ENCODE data around the gene GSG1. TPM values are rescaled to one million over a fixed set of nuclear protein-coding genes. Genes with fewer than 3 reads are reported as not detected.

The GSG1 gene
- total RNA-seq, 2 donors from 2014 or later, result not detected

GRCh38 chr12:13075786-13076570 lies 27.5 kb downstream of the GSG1 start:
- no peaks in the 10 kb centered on the region for H3K4me1 ChIP-seq
- no peak overlapping the region for H3K9ac ChIP-seq (ENCODE audit: low read depth in 2 of 2, low read length in 2 of 2)
- H3K36me3 ChIP-seq, result no peaks in the 10 kb centered on the region
- no peaks in the 10 kb centered on the region for H3K9me3 ChIP-seq
- no peak for DNase-seq
- H3K4me3 ChIP-seq, result no peak overlapping the region
- TF ChIP-seq, protein P1, sequence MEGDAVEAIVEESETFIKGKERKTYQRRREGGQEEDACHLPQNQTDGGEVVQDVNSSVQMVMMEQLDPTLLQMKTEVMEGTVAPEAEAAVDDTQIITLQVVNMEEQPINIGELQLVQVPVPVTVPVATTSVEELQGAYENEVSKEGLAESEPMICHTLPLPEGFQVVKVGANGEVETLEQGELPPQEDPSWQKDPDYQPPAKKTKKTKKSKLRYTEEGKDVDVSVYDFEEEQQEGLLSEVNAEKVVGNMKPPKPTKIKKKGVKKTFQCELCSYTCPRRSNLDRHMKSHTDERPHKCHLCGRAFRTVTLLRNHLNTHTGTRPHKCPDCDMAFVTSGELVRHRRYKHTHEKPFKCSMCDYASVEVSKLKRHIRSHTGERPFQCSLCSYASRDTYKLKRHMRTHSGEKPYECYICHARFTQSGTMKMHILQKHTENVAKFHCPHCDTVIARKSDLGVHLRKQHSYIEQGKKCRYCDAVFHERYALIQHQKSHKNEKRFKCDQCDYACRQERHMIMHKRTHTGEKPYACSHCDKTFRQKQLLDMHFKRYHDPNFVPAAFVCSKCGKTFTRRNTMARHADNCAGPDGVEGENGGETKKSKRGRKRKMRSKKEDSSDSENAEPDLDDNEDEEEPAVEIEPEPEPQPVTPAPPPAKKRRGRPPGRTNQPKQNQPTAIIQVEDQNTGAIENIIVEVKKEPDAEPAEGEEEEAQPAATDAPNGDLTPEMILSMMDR (IDR thresholded peaks at IDR 0.05), result no peak
- intact Hi-C loops (cut with DNase I), result no loop called here
- H3K27ac ChIP-seq, result no peak overlapping the region
- no peaks in the 10 kb centered on the region for H3K27me3 ChIP-seq

DNA sequence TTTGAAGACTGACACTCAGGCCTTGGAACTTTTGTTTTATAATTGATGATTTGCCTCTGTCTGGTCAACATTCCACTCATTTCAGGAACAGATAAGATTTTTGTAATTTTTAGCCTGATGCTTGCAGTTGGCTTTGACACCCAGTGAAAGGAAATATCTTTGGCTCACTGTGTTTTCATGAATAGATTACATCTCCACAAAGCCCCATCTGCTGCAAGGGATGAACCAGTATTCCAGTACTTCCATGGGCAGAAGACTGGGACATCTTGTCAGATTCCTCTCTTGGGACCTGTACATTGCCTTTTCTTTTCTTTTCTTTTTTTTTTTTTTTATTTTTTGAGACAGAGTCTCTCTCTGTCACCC lies 28.4 kb downstream of the GSG1 start:
- TF ChIP-seq, protein P1 (IDR thresholded peaks at IDR 0.05), result no peak
- H3K27ac ChIP-seq, result no peak overlapping the region
- DNase-seq, result no peak
- H3K9me3 ChIP-seq, result no peaks in the 10 kb centered on the region
- H3K27me3 ChIP-seq, result no peaks in the 10 kb centered on the region
- intact Hi-C loops (cut with DNase I), result no loop called here
- H3K36me3 ChIP-seq, result no peaks in the 10 kb centered on the region
- H3K4me3 ChIP-seq, result no peak overlapping the region
- H3K9ac ChIP-seq (ENCODE audit: low read depth in 2 of 2, low read length in 2 of 2), result no peak overlapping the region
- no peaks in the 10 kb centered on the region for H3K4me1 ChIP-seq

GRCh38 chr12:13074396-13075117 lies 28.9 kb downstream of the GSG1 start:
- TF ChIP-seq, protein P1 (IDR thresholded peaks at IDR 0.05), result no peak
- Histone ChIP-seq H3K4me3 (no peak overlapping the region), H3K36me3 (no peaks in the 10 kb centered on the region), H3K9ac (ENCODE audit: low read depth in 2 of 2, low read length in 2 of 2) (no peak overlapping the region), H3K27ac (no peak overlapping the region), H3K4me1 (no peaks in the 10 kb centered on the region), H3K9me3 (no peaks in the 10 kb centered on the region), H3K27me3 (no peaks in the 10 kb centered on the region)
- intact Hi-C loops (cut with DNase I), result no loop called here
- DNase-seq, result no peak

GRCh38 chr12:13073173-13073572 lies 30.3 kb downstream of the GSG1 start:
- intact Hi-C loops (cut with DNase I), result no loop called here
- Histone ChIP-seq H3K27me3 (no peaks in the 10 kb centered on the region), H3K36me3 (no peaks in the 10 kb centered on the region), H3K27ac (no peak overlapping the region), H3K4me3 (no peak overlapping the region), H3K9me3 (no peaks in the 10 kb centered on the region), H3K9ac (ENCODE audit: low read depth in 2 of 2, low read length in 2 of 2) (no peak overlapping the region), H3K4me1 (no peaks in the 10 kb centered on the region)
- no peak for DNase-seq
- TF ChIP-seq, protein P1 (IDR thresholded peaks at IDR 0.05), result no peak

DNA sequence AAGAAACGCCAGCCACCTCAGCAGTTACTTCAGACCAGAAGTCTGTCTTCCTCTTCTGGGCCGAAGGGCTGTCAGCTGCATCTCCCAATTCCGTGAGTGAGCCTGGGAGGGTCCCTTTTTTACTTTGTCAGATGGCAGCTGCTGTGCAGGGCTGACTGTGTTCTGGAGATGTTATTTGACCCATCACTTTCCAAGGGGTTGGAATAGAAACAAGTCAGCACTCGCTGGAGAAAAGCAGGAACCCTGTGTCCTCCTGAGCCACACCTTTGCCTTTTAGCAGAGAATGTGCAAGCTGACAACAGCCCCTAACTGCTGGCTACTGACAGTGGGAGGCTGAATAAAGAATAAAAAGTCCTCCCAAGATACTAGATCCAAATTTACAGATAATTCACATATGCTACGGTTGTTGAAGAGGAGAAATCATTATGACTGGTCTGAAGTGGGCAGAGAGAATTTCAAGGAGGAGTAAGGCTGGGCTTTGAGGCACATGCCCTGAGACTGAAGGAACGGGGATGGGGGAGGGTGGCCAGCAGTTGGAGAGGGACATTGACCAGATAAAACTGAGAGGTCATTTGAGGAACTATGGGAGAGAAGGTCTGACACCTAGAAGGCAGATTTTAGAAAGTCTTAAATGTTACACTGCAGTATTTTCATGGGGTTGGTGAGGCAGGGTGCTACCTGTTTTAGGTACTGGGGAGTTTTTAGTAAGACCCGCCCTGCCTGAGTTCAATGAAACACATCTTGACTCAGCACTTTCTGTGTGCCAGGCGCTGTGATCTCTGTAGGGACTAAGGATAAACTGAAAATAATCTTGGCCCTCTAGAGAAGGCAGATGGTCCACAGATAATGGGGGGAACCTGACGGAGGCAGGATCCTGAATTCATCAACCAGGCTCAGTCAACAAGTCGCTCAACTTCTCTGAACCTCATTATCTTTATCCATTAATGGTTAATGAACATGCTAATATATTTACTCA lies 31.9 kb downstream of the GSG1 start:
- Histone ChIP-seq H3K27me3 (no peaks in the 10 kb centered on the region), H3K27ac (no peak overlapping the region), H3K4me3 (no peak overlapping the region), H3K9me3 (no peaks in the 10 kb centered on the region), H3K9ac (ENCODE audit: low read depth in 2 of 2, low read length in 2 of 2) (no peak overlapping the region), H3K36me3 (no peaks in the 10 kb centered on the region), H3K4me1 (no peaks in the 10 kb centered on the region)
- intact Hi-C loops (cut with DNase I), result no loop called here
- TF ChIP-seq, protein P1 (IDR thresholded peaks at IDR 0.05), result no peak
- DNase-seq, result no peak

All from colonic mucosa (tissue), 4 donors.